LoVo (cell line): ENCODE results near the gene GFRAL.

Experiments
- DNase-seq: peaks from one replicate; pipeline ENCODE4 v3.0.0-alpha.2; 2016; ENCODE audit warnings: low spot score

GFRAL gene

DNA sequence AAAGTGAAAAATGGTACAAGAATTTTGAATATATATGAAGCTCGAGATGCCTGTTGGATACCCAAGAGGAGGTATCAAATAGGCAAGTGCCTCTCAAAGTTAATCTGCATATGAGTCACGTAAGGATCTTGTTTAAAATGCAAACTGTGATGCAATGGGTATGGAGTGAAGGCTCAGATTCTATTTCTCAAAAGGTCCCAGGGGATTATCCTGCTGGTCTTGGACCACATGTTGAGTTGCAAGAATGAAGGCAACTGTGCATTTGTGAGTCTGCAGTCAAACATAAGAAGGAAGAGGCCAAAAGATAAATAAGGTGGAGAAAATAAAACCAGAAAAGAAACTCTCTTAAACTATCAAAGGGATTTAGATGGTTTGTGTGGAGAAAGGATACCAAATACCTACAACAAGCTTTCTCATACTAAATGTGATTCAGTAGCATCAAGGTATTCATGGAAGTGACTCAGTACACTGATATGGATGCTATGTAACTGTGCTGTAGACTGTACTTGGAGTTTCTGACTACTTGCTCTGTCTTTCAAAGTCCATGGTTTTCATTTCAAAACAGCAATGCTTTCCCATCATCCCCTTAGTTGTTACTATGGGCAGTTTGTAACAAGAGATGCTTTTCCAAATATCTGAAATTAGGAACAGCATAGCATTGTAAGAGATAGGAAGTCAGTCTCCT lies 106.3 kb downstream of the GFRAL start:
- no peak for DNase-seq

- no peak for DNase-seq
These were observed 109.9 kb downstream of the GFRAL start for GRCh38 chr6:55437141-55437540.

DNA sequence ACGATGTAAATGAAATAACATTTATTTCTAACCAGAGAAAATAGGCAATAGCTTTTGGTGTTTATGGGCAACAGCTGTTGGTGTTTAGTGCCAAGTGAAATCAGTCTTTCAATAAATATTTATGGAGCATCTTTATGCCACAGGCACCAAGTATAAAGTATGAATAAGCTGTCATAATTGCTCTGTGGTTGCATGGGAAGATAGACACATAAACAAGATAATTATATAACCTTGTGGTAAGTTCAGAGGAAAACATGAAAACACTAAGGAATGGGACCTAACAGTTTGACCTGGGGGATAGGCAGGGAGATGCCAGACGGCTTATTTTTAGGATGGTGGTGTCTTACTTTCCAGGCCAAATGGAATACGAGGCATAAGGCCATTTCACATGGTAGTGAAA lies 110.9 kb downstream of the GFRAL start:
- DNase-seq = no peak

DNA sequence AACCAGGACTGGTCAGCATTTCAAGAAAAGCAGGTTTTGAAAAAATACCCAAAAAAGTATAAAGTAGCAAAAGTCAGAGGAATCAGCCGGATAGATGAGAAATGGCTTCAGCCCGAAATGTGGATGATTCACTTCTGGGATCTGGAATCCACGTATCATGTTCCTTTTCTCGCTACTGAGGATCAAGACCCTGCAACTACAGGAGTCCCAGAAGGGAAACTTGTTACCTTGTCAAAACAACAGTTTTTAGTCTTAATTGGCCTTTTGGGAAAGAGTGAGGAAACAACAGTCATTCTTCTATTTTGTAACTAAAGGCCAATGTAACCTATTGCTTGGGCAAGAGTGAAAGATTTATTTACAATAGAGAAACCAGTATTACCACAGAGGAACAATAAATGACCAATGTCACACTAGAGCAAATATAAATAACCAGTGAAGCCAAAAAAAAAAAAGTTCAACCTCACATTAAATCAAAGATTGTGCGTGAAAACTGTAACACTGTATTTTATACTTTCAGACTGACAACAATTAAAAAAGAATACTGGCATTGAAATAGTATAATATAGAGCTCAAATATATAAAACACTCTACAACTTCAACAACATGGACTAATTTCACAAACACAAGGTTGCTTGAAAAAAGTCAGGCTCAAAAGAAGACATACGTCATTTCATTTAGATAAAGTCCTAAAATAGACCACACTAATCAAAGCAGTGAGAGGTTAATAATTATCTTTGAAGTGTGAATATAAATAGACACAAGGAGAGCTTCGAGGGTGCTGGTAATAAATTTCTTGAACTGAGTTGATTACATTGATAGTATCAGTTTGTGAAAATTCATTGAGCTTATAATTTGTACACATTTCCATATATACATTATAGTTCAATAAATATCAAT lies 116.2 kb downstream of the GFRAL start:
- no peak for DNase-seq

DNA sequence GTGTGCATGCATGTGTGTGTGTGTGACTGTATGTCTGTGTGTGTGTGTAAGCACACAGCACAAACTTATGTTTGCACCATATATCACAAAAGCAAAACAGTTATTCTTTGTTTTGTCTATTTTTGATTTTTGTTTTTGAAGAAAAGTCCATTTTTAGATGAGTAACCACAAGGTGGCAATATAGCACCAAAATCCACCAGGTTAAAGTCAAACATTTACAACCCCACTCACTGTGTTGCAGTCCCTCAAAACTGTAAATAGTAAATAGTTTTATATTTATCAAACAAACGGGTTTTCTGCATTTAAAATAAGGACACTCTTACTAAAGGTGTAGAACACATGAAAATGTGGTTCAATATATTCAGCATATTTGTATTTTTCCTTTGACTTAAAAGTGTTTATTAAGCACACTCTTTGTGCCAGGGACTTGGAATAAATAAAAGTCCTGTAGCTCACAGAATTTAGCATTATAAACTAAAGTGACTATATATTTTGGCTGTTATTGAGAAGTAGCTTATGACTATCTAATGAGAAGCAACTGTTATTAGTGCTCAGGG lies 118.5 kb downstream of the GFRAL start:
- peak; percentile 26 for DNase-seq

GRCh38 chr6:55447891-55448290 lies 120.6 kb downstream of the GFRAL start:
- no peak for DNase-seq

GRCh38 chr6:55448451-55448850 lies 121.2 kb downstream of the GFRAL start:
- no peak for DNase-seq

- DNase-seq = no peak
These were observed 122.0 kb downstream of the GFRAL start for GRCh38 chr6:55449225-55449624.

- DNase-seq = no peak
These were observed 122.7 kb downstream of the GFRAL start for GRCh38 chr6:55450005-55450404.
